ENCODE results near the gene IGFL1. TPM values are rescaled to one million over a fixed set of nuclear protein-coding genes. Genes with fewer than 3 reads are reported as not detected.

The IGFL1 gene
- total and polyA plus RNA-seq, 10 of the 15 experiments (the other 5 are each of a cell fraction or from before 2014, with no cell fraction given): not detected

DNA sequence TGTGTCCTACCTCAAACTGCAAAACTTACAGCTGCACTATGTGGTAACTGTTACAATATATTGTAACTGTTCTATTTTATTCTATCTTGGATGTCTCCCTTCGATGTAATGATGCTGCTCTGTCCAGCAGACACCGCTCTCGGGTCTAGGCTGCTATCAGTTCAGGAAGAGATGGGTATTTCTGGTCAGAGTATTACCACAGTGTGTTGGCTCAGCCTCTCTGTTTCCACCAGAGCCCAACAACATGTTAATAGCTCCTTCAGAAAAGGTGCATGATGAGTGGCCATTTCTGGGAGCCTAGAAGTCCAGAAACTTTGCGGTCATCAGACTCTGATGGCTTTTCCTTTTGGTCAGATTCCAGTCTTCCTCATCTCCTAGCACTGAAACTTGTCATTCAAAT lies 35.9 kb upstream of the IGFL1 start (continued):
- no peak for TF ChIP-seq EGR1 (IDR thresholded peaks at IDR 0.05; ENCODE audit: borderline replicate concordance in 1 of 2, low read depth in 2 of 2, low read length in 2 of 2)
- TF ChIP-seq YY1 (IDR thresholded peaks at IDR 0.05; ENCODE audit: low read depth, low read length): no peak

DNA sequence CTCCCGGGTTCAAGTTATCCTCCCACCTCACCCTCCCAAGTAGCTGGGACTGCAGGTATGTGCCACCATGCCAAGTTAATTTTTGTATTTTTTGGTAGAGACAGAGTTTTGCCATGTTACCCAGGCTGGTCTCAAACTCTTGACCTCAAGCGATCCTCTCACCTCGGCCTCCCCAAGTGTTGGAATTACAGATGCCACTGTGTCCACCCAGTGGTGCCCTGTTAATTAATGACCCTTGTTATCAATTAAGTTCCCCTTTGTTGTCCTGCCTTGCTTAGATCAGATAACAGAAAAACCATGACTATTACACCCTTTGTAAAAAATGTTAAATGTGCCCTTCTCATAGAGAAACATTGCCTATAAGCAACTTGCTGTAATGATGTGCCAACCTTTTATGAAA lies 34.4 kb upstream of the IGFL1 start:
- Histone ChIP-seq H3K9me3 (replicated peaks; ENCODE audit: control insufficient read depth, insufficient read depth, low read length) (no peaks in the 10 kb centered on the region), H3K27ac (ENCODE audit: control insufficient read depth, insufficient read depth) (no peak overlapping the region), H2AFZ (ENCODE audit: control insufficient read depth, low read depth, low read length) (no peak overlapping the region), H4K20me1 (ENCODE audit: control insufficient read depth, insufficient read depth) (no peaks in the 10 kb centered on the region), H3K27me3 (replicated peaks in 1 of 2; ENCODE audit: control insufficient read depth in 2 of 2, insufficient read depth in 2 of 2, low read length in 1 of 2) (peaks cover 2 to 4% of the 10 kb centered on the region in 2 experiments; a peak in 1 of 4 replicates), H3K36me3 (ENCODE audit: control insufficient read depth in 2 of 2, insufficient read depth in 2 of 2, low read length in 1 of 2) (no peaks in the 10 kb centered on the region), H3K4me2 (ENCODE audit: control insufficient read depth, insufficient read depth) (no peak overlapping the region), H3K4me1 (ENCODE audit: control insufficient read depth, insufficient read depth, low read length) (no peaks in the 10 kb centered on the region), H3K4me3 (no peak overlapping the region), H3K79me2 (ENCODE audit: control insufficient read depth, insufficient read depth, low read length) (no peaks in the 10 kb centered on the region), H3K9ac (ENCODE audit: control insufficient read depth, insufficient read depth, low read length) (no peak overlapping the region)
- DNase-seq (ENCODE audit: low read depth, low spot score) (no peak), ATAC-seq (no peak), FAIRE-seq (no peak)
- TF ChIP-seq CHD1 (IDR thresholded peaks at IDR 0.05; ENCODE audit: low read depth, low read length) (no peak), KLF5 (IDR thresholded peaks at IDR 0.05; ENCODE audit: partially characterized antibody) (no peak), JUNB (IDR thresholded peaks at IDR 0.05) (no peak), CBX3 (IDR thresholded peaks at IDR 0.05; ENCODE audit: borderline replicate concordance, low read depth) (no peak), ZBTB40 (IDR thresholded peaks at IDR 0.05; ENCODE audit: borderline replicate concordance) (no peak), SUPT20H (IDR thresholded peaks at IDR 0.05; ENCODE audit: borderline replicate concordance, control insufficient read depth, low read depth, low read length) (no peak), KDM1A (IDR thresholded peaks at IDR 0.05; ENCODE audit: borderline replicate concordance) (no peak)
- TF ChIP-seq, protein P1, sequence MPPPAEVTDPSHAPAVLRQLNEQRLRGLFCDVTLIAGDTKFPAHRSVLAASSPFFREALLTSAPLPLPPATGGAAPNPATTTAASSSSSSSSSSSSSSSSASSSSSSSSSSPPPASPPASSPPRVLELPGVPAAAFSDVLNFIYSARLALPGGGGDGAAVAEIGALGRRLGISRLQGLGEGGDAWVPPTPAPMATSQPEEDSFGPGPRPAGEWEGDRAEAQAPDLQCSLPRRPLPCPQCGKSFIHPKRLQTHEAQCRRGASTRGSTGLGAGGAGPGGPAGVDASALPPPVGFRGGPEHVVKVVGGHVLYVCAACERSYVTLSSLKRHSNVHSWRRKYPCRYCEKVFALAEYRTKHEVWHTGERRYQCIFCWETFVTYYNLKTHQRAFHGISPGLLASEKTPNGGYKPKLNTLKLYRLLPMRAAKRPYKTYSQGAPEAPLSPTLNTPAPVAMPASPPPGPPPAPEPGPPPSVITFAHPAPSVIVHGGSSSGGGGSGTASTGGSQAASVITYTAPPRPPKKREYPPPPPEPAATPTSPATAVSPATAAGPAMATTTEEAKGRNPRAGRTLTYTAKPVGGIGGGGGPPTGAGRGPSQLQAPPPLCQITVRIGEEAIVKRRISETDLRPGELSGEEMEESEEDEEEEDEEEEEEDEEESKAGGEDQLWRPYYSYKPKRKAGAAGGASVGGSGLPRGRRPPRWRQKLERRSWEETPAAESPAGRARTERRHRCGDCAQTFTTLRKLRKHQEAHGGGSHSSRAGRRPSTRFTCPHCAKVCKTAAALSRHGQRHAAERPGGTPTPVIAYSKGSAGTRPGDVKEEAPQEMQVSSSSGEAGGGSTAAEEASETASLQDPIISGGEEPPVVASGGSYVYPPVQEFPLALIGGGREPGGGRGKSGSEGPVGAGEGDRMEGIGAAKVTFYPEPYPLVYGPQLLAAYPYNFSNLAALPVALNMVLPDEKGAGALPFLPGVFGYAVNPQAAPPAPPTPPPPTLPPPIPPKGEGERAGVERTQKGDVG (CRISPR knock-in tag; IDR thresholded peaks at IDR 0.05): no peak
- RAD21 ChIA-PET (ENCODE audit: unreplicated experiment): no interaction called here
- CTCF ChIA-PET: no interaction called here
- in situ Hi-C loops (cut with MboI): no loop called here
- POLR2A ChIA-PET: no interaction called here
- BruUV-seq (replicated peaks): no TSS peak
- intact Hi-C loops (cut with micrococcal nuclease; ENCODE audit: unreplicated experiment): no loop called here
- WGBS (ENCODE audit: insufficient coverage, insufficient replicate concordance, low lambda C conversion rate, missing lambda C conversion rate): 16% methylated on average over 3 of the region's 3 CpGs
- SMC1A ChIA-PET (ENCODE audit: uncharacterized antibody, unreplicated experiment): interaction anchor here (1.4 kb wide), 1 partner anchor 10 kb away, joined by 3 read pairs; no protein-coding TSS in a partner anchor

Data from GM12878 (cell line).